Heart left ventricle (tissue), 13 donors: ENCODE results near the gene FIP1L1.

Source experiments
- POLR2A ChIP-seq, 2 donors: fragments of 450-650 bp; IDR thresholded peaks; one replicate each; pipeline ENCODE4 v1.6.1; 2017; ENCODE audit warnings: antibody characterized with exemption in 2 of 2, mild to moderate bottlenecking in 2 of 2, moderate library complexity in 2 of 2
- TF ChIP-seq, protein P1 (sequence below), 12 donors: fragments of 200-600 bp; sonication (generic) in 4 of 12; IDR thresholded peaks; one replicate each; pipeline versions ENCODE4 v1.5.0 to v1.8.0; 2018 to 2022; ENCODE audit warnings: antibody characterized with exemption in 12 of 12, mild to moderate bottlenecking in 5 of 12
- donor health status: ischemic (EF 13 %, LVEDD 7.1; RV severe dilation, severe dysfunction).
- donor health status: DM: no; HTN: yes; CAD: no.
- donor health status: DM: no; HTN: no; CAD: no.
- donor health status: ischemic (EF 25% LVEDD 6.9; RV normal size, moderate dysfunction).
- donor health status: ischemic (EF 25% LVEDD 5.7; RV mildly dilated, moderate dysfunction).
- donor health status: ischemic (EF 35%, LVEDD 5.7; RV mildly dilated, moderate dysfunction).
- donor health status: nonischemic (EF 11% LVEDD 7.7; RV severe dilation, severe dysfunction).
- donor health status: DM: yes; HTN: yes; CAD: no.
- donor health status: PGD.
- donor health status: ischemic (EF 29% LVEDD 5.4; RV normal size, mild dysfunction).
- donor health status: nonischemic (EF 23%, LVEDD 6.1; RV moderate dilation, normal function).

DNA sequence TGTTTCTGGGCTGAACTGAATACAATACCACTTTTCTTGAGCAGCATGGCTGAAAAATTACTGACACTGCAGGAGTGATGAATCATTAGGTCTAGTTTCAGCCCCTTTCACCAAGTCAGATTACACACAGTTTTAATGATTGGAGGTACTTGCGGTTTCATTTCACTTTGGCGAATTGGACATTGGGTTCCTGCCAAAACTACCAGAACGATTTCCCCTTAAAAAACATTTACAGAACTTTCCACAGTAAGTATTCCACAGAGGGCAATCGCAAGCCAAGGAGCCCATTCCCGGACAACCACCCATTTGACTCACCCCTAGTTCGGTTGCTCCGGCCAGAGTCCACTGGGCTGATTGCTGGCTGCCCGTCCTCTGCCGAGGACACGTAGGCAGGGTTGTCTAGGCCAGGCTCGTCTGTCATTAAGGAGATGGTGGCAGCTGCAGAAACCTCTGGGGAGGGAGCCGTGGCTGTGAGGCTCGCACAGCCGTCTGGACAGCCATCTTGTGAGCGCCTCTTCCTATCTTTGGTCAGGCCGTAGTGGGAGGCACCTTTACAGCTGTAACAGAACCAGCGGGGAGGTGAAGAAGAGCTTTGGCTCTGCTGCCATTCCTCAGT lies 130.3 kb downstream of the FIP1L1 start:
- TF ChIP-seq, protein P1, sequence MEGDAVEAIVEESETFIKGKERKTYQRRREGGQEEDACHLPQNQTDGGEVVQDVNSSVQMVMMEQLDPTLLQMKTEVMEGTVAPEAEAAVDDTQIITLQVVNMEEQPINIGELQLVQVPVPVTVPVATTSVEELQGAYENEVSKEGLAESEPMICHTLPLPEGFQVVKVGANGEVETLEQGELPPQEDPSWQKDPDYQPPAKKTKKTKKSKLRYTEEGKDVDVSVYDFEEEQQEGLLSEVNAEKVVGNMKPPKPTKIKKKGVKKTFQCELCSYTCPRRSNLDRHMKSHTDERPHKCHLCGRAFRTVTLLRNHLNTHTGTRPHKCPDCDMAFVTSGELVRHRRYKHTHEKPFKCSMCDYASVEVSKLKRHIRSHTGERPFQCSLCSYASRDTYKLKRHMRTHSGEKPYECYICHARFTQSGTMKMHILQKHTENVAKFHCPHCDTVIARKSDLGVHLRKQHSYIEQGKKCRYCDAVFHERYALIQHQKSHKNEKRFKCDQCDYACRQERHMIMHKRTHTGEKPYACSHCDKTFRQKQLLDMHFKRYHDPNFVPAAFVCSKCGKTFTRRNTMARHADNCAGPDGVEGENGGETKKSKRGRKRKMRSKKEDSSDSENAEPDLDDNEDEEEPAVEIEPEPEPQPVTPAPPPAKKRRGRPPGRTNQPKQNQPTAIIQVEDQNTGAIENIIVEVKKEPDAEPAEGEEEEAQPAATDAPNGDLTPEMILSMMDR (IDR thresholded peaks at IDR 0.05), result no peak
- no peak for TF ChIP-seq POLR2A (IDR thresholded peaks at IDR 0.05)
